Spleen (tissue), 7 donors: ENCODE results near the gene PDE8B.

ENCODE experiments used
- CTCF ChIP-seq, 11 experiments: fragments of 200-600 bp in 7 of 11; fragments of 450-650 bp in 4 of 11; sonication (generic) in 4 of 11; IDR thresholded peaks in 8 of 11; conservative IDR thresholded peaks in 3 of 11; 1 replicate in 7 of 11; 2 replicates in 4 of 11; pipeline versions ENCODE4 v1.4.0 to v1.8.0; 2016 to 2021; ENCODE audit warnings: antibody characterized with exemption in 11 of 11, inconsistent platforms in 4 of 11, mild to moderate bottlenecking in 1 of 11
- POLR2AphosphoS5 ChIP-seq, 3 donors: sonication (generic); formaldehyde crosslinking; IDR thresholded peaks; one replicate each; pipeline ENCODE4 v1.5.1; 2017; ENCODE audit warnings: antibody characterized with exemption in 3 of 3
- donor health status: DM: no; HTN: no; CAD: no; lungs with moderate emphysema.
- donor health status: DM: no; HTN: no; CAD: no.
- donor health status: DM: no; HTN: no; CAD: no.

GRCh38 chr5:77224672-77225355 lies 14.3 kb downstream of the PDE8B start:
- TF ChIP-seq CTCF (IDR thresholded peaks at IDR 0.05 in 8 of 11, conservative IDR thresholded peaks at IDR 0.05 in 3 of 11) (no peak), POLR2AphosphoS5 (IDR thresholded peaks at IDR 0.05) (no peak)
